ENCODE results near the gene SYNE1. TPM values are rescaled to one million over a fixed set of nuclear protein-coding genes. Genes with fewer than 3 reads are reported as not detected.
A peak's percentile ranks its signal among the peaks of the same experiment; 100 is the strongest.

The SYNE1 gene
- total RNA-seq, 2 donors from 2014 or later: 135 to 160 TPM

DNA sequence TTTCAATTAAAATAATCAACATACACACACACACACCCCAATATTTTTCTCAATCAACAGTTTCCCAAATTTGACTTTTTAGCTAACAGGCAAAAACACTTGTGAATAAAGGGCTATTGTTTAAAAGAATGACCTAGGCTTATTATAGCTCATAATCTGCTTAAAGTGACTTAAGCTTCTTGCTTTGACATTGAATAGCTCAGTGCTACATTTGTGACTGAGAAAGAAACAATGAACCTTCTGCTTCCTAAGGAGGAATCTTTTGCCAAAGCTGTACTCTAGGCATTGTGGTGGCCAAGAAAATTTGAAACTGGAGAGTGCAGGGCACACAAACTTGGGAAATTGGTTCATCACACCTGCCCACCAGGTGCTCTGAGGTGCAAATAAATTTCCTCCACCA is 282.0 kb downstream of the SYNE1 start:
- Histone ChIP-seq H3K4me1 (peaks cover 0 to 6% of the 10 kb centered on the region in 2 donors), H3K4me3 (no peak overlapping the region), H3K27me3 (no peaks in the 10 kb centered on the region), H3K36me3 (peaks cover 63% of the 10 kb centered on the region), H3K9me3 (no peaks in the 10 kb centered on the region), H3K27ac (peak overlapping the region in 1 of 2 donors; percentile 17)
- TF ChIP-seq CTCF (IDR thresholded peaks at IDR 0.05): no peak
- no peak for DNase-seq (ENCODE audit: low spot score)

GRCh38 chr6:152353440-152353839 is 283.7 kb downstream of the SYNE1 start:
- Histone ChIP-seq H3K9me3 (no peaks in the 10 kb centered on the region), H3K27me3 (no peaks in the 10 kb centered on the region), H3K27ac (peak overlapping the region in 1 of 2 donors; percentile 23), H3K4me3 (no peak overlapping the region), H3K36me3 (peaks cover 63% of the 10 kb centered on the region), H3K4me1 (peaks cover 0 to 15% of the 10 kb centered on the region in 2 donors)
- DNase-seq (ENCODE audit: low spot score): no peak
- no peak for TF ChIP-seq CTCF (IDR thresholded peaks at IDR 0.05)

- peak overlapping the region; percentile 48 to 71 for H3K27ac ChIP-seq
Measured at GRCh38 chr6:152351742-152352141, 285.4 kb downstream of the SYNE1 start.

GRCh38 chr6:152351110-152351509 is 286.1 kb downstream of the SYNE1 start:
- peaks cover 65% of the 10 kb centered on the region for H3K36me3 ChIP-seq
- H3K4me1 ChIP-seq: peaks cover 0 to 15% of the 10 kb centered on the region in 2 donors
- no peaks in the 10 kb centered on the region for H3K27me3 ChIP-seq
- TF ChIP-seq CTCF (IDR thresholded peaks at IDR 0.05): no peak
- no peak for DNase-seq (ENCODE audit: low spot score)
- peak overlapping the region; percentile 48 to 71 for H3K27ac ChIP-seq
- H3K4me3 ChIP-seq: no peak overlapping the region
- H3K9me3 ChIP-seq: no peaks in the 10 kb centered on the region

More at GRCh38 chr6:152351742-152352141, 285.4 kb downstream of the SYNE1 start:
- DNase-seq (ENCODE audit: low spot score): no peak
- Histone ChIP-seq H3K4me3 (no peak overlapping the region), H3K36me3 (peaks cover 63% of the 10 kb centered on the region), H3K4me1 (peaks cover 0 to 15% of the 10 kb centered on the region in 2 donors), H3K27me3 (no peaks in the 10 kb centered on the region), H3K9me3 (no peaks in the 10 kb centered on the region)
- TF ChIP-seq CTCF (IDR thresholded peaks at IDR 0.05): no peak

DNA sequence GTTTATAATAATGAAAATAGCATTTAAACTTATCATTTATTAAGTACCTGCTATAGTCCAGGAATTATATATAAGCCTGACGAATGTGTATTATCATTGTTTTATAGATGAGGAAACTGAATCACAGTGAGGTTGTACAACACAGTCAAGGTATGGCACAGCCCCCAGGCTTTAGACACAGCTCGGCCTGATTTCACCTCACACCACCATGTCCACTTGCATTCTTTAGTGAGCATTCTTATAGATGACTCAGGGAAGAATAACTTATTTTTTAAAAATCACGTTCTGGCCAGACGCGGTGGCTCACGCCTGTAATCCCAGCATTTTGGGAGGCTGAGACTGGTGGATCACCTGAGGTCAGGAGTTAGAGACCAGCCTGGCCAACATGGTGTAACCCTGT is 289.0 kb downstream of the SYNE1 start:
- no peaks in the 10 kb centered on the region for H3K27me3 ChIP-seq
- TF ChIP-seq CTCF (IDR thresholded peaks at IDR 0.05): no peak
- peaks cover 85% of the 10 kb centered on the region for H3K36me3 ChIP-seq
- DNase-seq (ENCODE audit: low spot score): no peak
- no peak overlapping the region for H3K4me3 ChIP-seq
- H3K27ac ChIP-seq: no peak overlapping the region
- no peaks in the 10 kb centered on the region for H3K9me3 ChIP-seq
- peaks cover 0 to 11% of the 10 kb centered on the region in 2 donors for H3K4me1 ChIP-seq

DNA sequence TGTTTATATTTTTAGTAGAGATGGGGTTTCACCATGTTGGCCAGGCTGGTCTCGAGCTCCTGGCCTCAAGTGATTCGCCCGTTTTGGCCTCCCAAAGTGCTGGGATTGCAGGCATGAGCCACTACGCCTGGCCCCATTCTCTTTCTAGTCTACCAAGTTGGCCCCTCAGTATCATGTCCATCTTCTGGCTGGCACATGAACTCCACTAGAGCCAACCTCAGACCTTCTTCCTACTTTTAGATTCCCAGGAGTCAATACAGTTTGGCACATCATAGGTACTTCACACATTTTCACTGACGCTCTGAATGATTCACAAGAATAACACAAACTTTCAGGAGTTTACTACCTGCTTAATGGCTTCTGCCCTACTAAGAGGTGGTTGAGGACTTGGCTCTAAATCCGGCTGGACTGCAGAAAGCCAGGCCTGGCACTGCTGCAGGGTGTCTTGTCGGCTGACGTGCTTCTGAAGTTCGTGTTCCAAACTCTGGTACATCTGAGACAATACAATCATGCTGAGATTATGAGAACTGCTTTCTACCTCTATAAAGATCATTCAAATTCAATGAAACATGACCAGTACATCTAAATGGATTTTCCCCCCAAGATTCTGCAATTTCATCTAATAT is 293.3 kb downstream of the SYNE1 start:
- no peak for DNase-seq (ENCODE audit: low spot score)
- no peak overlapping the region for H3K4me3 ChIP-seq
- H3K36me3 ChIP-seq: peaks cover 88% of the 10 kb centered on the region
- H3K4me1 ChIP-seq: no peaks in the 10 kb centered on the region
- H3K27me3 ChIP-seq: no peaks in the 10 kb centered on the region
- H3K9me3 ChIP-seq: no peaks in the 10 kb centered on the region
- TF ChIP-seq CTCF (IDR thresholded peaks at IDR 0.05): no peak
- peak overlapping the region in 1 of 2 donors; percentile 14 for H3K27ac ChIP-seq

Measured in right atrium auricular region (tissue), 2 donors.